Thymus (tissue), 11 donors: ENCODE data around the gene RND1. TPM values are rescaled to one million over a fixed set of nuclear protein-coding genes. Genes with fewer than 3 reads are reported as not detected.
"Not testable (repeated sequence)": the region's sequence is repeated elsewhere in the genome, so short reads cannot be mapped to it uniquely, and the experiment has no call there.

ENCODE experiments used
- DNase-seq, 9 donors: peaks; one replicate each; pipeline ENCODE4 v3.0.0-alpha.2; 2013; ENCODE audit warnings: low spot score in 9 of 9, low read depth in 6 of 9, missing footprints in 1 of 9
- H3K27ac ChIP-seq, 2 donors: one replicate each; pipeline ENCODE4 v1.5.1; 2013; ENCODE audit warnings: control low read depth in 1 of 2, low read depth in 1 of 2, low read length in 1 of 2, mild to moderate bottlenecking in 1 of 2, moderate library complexity in 1 of 2
- H3K27me3 ChIP-seq, 2 donors: one replicate each; pipeline ENCODE4 v1.5.1; 2013; ENCODE audit warnings: low read length in 1 of 2; ENCODE audit not compliant: control insufficient read depth in 2 of 2, insufficient read depth in 1 of 2
- H3K36me3 ChIP-seq, 2 donors: one replicate each; pipeline ENCODE4 v1.5.1; 2013; ENCODE audit warnings: low read length in 1 of 2, mild to moderate bottlenecking in 1 of 2, moderate library complexity in 1 of 2; ENCODE audit not compliant: control insufficient read depth in 2 of 2, insufficient read depth in 2 of 2
- H3K4me1 ChIP-seq, 2 donors: one replicate each; pipeline ENCODE4 v1.5.1; 2013; ENCODE audit warnings: low read length in 2 of 2; ENCODE audit not compliant: control insufficient read depth in 2 of 2, insufficient read depth in 2 of 2
- H3K4me3 ChIP-seq, 2 donors: one replicate each; pipeline ENCODE4 v1.5.1; 2013; ENCODE audit warnings: low read length in 2 of 2, control low read depth in 1 of 2, mild to moderate bottlenecking in 1 of 2
- H3K9me3 ChIP-seq, 2 donors: one replicate each; pipeline ENCODE4 v1.5.1; 2013; ENCODE audit warnings: low read length in 1 of 2, mild to moderate bottlenecking in 1 of 2; ENCODE audit not compliant: control insufficient read depth in 2 of 2, insufficient read depth in 1 of 2
- WGBS: extraction: QIAGEN DNeasy Blood & Tissue Kit; methylation state at CpG from one replicate; pipeline ENCODE4 v1.1.7; 2013; 5-methylcytosine and 5-hydroxymethylcytosine counted together
- polyA plus RNA-seq: library from polyadenylated mRNA; stranded (reverse); fragments of 200-250 nt; gene quantifications from one replicate; pipeline ENCODE4 v1.2.3, GENCODE V29; 2013
- total RNA-seq: library from RNA; stranded (reverse); fragments of 120-200 nt; gene quantifications from one replicate; pipeline ENCODE4 v1.2.4, GENCODE V29; 2013
- donor health status: healthy.

RND1 gene
- total and polyA plus RNA-seq, 2 donors = 1.1 to 1.8 TPM

GRCh38 chr12:48860236-48860635 lies 5.4 kb downstream of the RND1 start:
- DNase-seq, H3K4me1 ChIP-seq, H3K9me3 ChIP-seq, H3K27ac ChIP-seq, H3K36me3 ChIP-seq, H3K4me3 ChIP-seq: not testable (repeated sequence)
- 97% methylated on average over 5 of the region's 5 CpGs for WGBS
- H3K27me3 ChIP-seq = peaks cover 20 to 38% of the 10 kb centered on the region in 2 donors

GRCh38 chr12:48859607-48860006 lies 6.1 kb downstream of the RND1 start:
- Histone ChIP-seq H3K4me3 (no peak overlapping the region), H3K9me3 (peaks cover 2 to 3% of the 10 kb centered on the region in 2 donors), H3K27ac (no peak overlapping the region), H3K4me1 (no peaks in the 10 kb centered on the region), H3K27me3 (peaks cover 17 to 32% of the 10 kb centered on the region in 2 donors), H3K36me3 (no peaks in the 10 kb centered on the region)
- DNase-seq = no peak
- 98% methylated on average over 5 of the region's 5 CpGs for WGBS

- Histone ChIP-seq H3K36me3 (no peaks in the 10 kb centered on the region), H3K4me3 (no peak overlapping the region), H3K4me1 (peaks cover under 1 to 2% of the 10 kb centered on the region in 2 donors), H3K27ac (no peak overlapping the region), H3K27me3 (peaks cover 6 to 16% of the 10 kb centered on the region in 2 donors), H3K9me3 (peaks cover 0 to 2% of the 10 kb centered on the region in 2 donors)
- DNase-seq = no peak
- 93% methylated on average over 8 of the region's 8 CpGs for WGBS
Observed at GRCh38 chr12:48858043-48858442, 7.6 kb downstream of the RND1 start.

- no peak overlapping the region for H3K27ac ChIP-seq
- H3K36me3 ChIP-seq = no peaks in the 10 kb centered on the region
- no peak overlapping the region for H3K4me3 ChIP-seq
- H3K4me1 ChIP-seq = peaks cover 5 to 8% of the 10 kb centered on the region in 2 donors
- H3K9me3 ChIP-seq = peaks cover 0 to 2% of the 10 kb centered on the region in 2 donors
- H3K27me3 ChIP-seq = peaks cover 0 to 10% of the 10 kb centered on the region in 2 donors
- DNase-seq = no peak
- 95% methylated on average over 13 of the region's 13 CpGs for WGBS
Observed at GRCh38 chr12:48857278-48857994, 8.2 kb downstream of the RND1 start.

- Histone ChIP-seq H3K4me1 (peaks cover 6 to 8% of the 10 kb centered on the region in 2 donors), H3K27me3 (peaks cover 0 to 6% of the 10 kb centered on the region in 2 donors), H3K36me3 (no peaks in the 10 kb centered on the region), H3K4me3 (no peak overlapping the region), H3K27ac (no peak overlapping the region), H3K9me3 (no peaks in the 10 kb centered on the region)
- no peak for DNase-seq
- WGBS = 89% methylated on average over 2 of the region's 2 CpGs
Observed at GRCh38 chr12:48856379-48856778, 9.3 kb downstream of the RND1 start.

GRCh38 chr12:48854932-48855331 lies 10.7 kb downstream of the RND1 start:
- not testable (repeated sequence) for H3K4me3 ChIP-seq, H3K27ac ChIP-seq, H3K27me3 ChIP-seq, DNase-seq, H3K9me3 ChIP-seq
- peaks cover 15 to 17% of the 10 kb centered on the region in 2 donors for H3K4me1 ChIP-seq
- WGBS = 96% methylated on average over 10 of the region's 10 CpGs
- peaks cover 0 to 11% of the 10 kb centered on the region in 2 donors for H3K36me3 ChIP-seq

- DNase-seq = no peak
- 97% methylated on average over 4 of the region's 4 CpGs for WGBS
Observed at GRCh38 chr12:48854488-48854887, 11.2 kb downstream of the RND1 start.

GRCh38 chr12:48852734-48853688 lies 12.7 kb downstream of the RND1 start:
- Histone ChIP-seq H3K9me3 (no peaks in the 10 kb centered on the region), H3K36me3 (peaks cover 10 to 17% of the 10 kb centered on the region in 2 donors), H3K27me3 (peaks cover 0 to 6% of the 10 kb centered on the region in 2 donors), H3K4me1 (peaks cover 15 to 17% of the 10 kb centered on the region in 2 donors), H3K4me3 (peak overlapping the region; percentile 64 to 99), H3K27ac (peak overlapping the region; percentile 72 to 76)
- DNase-seq = peak; percentile 76 to 99 (median 95)
- 2% methylated on average over 11 of the region's 11 CpGs for WGBS

More at GRCh38 chr12:48854488-48854887, 11.2 kb downstream of the RND1 start:
- H3K36me3 ChIP-seq = peaks cover 4 to 13% of the 10 kb centered on the region in 2 donors
- peaks cover 15 to 17% of the 10 kb centered on the region in 2 donors for H3K4me1 ChIP-seq
- H3K9me3 ChIP-seq = no peaks in the 10 kb centered on the region
- H3K27ac ChIP-seq = no peak overlapping the region
- H3K27me3 ChIP-seq = peaks cover 0 to 6% of the 10 kb centered on the region in 2 donors
- no peak overlapping the region for H3K4me3 ChIP-seq
